ENCODE measurements around the gene FRMD4B.

GRCh38 chr3:69160107-69160506, 225.8 kb downstream of the FRMD4B start:
- TF ChIP-seq CTCF (conservative IDR thresholded peaks at IDR 0.05; ENCODE audit: low read depth in 2 of 2) (no peak), EZH2phosphoT487 (IDR thresholded peaks at IDR 0.05; ENCODE audit: unreplicated experiment) (no peak), ZNF331 (CRISPR knock-in tag; IDR thresholded peaks at IDR 0.05; ENCODE audit: low read depth) (no peak), JUNB (IDR thresholded peaks at IDR 0.05; ENCODE audit: unreplicated experiment) (no peak), CREB1 (CRISPR knock-in tag; IDR thresholded peaks at IDR 0.05; ENCODE audit: low read depth) (no peak), REST (IDR thresholded peaks at IDR 0.05; ENCODE audit: unreplicated experiment) (no peak), POLR2AphosphoS5 (IDR thresholded peaks at IDR 0.05; ENCODE audit: low read depth) (no peak), EZH2 (IDR thresholded peaks at IDR 0.05; ENCODE audit: low read depth, unreplicated experiment) (no peak), ETS1 (IDR thresholded peaks at IDR 0.05) (no peak), NANOG (IDR thresholded peaks at IDR 0.05; ENCODE audit: borderline replicate concordance) (no peak), ZNF114 (CRISPR knock-in tag; IDR thresholded peaks at IDR 0.05) (no peak), STAT1 (IDR thresholded peaks at IDR 0.05; ENCODE audit: unreplicated experiment) (no peak), ZNF462 (CRISPR knock-in tag; IDR thresholded peaks at IDR 0.05) (no peak)
